Measurements from ENCODE around the gene ADRA2B. TPM values are rescaled to one million over a fixed set of nuclear protein-coding genes. Genes with fewer than 3 reads are reported as not detected.

Gene ADRA2B
- total RNA-seq, 6 donors from 2014 or later, result 0.15 to 1.0 (median 0.31) TPM

DNA sequence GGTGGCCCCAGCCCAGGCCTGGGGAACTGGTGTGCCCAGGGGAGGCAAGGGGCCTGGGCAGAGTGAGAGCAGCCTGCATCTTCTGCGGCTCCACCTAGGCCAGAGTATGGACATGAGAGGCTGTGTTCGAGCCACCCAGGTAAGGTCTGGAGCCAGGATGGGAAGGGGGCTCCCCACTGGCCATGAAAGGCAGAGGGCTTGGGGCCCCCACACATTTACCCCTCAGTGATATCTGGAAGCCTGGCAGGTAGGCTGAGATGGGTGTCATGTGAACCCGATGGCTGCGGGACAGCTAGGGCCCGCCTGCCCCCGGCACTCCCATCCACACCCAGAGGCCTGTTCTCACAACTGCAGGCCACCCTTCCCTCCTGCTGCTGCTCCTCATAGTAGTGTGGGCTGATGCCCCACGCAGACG lies 13.2 kb downstream of the ADRA2B start:
- DNase-seq, result peak in 1 of 2 donors; percentile 8
- no peak overlapping the region for H3K4me3 ChIP-seq
- no peaks in the 10 kb centered on the region for H3K4me1 ChIP-seq
- H3K36me3 ChIP-seq, result no peaks in the 10 kb centered on the region
- peaks cover 6 to 15% (median 7%) of the 10 kb centered on the region in 4 donors for H3K9me3 ChIP-seq
- no peak for ATAC-seq (ENCODE audit: low FRiP score in 2 of 2)
- H3K27me3 ChIP-seq, result no peaks in the 10 kb centered on the region
- 87 to 100% methylated on average over 2 to 8 of the region's 8 CpGs for WGBS, 2 donors
- no peak overlapping the region for H3K27ac ChIP-seq
- TF ChIP-seq POLR2A (IDR thresholded peaks at IDR 0.05), result no peak
- TF ChIP-seq, protein P1, sequence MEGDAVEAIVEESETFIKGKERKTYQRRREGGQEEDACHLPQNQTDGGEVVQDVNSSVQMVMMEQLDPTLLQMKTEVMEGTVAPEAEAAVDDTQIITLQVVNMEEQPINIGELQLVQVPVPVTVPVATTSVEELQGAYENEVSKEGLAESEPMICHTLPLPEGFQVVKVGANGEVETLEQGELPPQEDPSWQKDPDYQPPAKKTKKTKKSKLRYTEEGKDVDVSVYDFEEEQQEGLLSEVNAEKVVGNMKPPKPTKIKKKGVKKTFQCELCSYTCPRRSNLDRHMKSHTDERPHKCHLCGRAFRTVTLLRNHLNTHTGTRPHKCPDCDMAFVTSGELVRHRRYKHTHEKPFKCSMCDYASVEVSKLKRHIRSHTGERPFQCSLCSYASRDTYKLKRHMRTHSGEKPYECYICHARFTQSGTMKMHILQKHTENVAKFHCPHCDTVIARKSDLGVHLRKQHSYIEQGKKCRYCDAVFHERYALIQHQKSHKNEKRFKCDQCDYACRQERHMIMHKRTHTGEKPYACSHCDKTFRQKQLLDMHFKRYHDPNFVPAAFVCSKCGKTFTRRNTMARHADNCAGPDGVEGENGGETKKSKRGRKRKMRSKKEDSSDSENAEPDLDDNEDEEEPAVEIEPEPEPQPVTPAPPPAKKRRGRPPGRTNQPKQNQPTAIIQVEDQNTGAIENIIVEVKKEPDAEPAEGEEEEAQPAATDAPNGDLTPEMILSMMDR (IDR thresholded peaks at IDR 0.05), result no peak
- no peak for TF ChIP-seq EP300 (IDR thresholded peaks at IDR 0.05)
- no peak for TF ChIP-seq POLR2AphosphoS5 (IDR thresholded peaks at IDR 0.05)

DNA sequence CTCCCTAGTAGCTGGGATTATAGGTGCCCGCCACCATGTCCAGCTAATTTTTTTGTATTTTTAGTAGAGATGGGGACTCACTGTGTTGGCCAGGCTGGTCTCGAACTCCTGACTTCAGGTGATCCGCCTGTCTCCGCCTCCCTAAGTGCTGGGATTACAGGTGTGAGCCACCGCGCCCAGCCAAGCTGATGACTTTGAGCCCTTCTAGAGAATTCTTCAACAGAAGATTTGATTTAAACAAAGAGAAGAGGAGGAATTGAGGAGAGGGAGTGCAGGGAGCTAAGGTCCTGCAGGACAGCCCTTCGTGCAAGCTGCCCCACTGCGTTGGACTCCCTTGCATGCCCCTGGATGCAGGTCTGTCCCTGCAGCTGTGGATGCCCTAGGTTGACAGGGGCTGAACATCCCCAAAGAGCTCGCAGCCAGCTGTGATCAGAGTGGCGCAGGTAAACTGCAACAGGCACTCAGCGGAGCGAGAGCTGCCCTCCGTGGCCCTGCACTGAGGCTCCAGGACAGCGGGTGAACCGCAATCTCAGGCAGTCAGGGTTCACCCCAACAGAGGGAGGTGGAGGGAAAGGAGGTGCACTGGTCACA lies 13.7 kb downstream of the ADRA2B start:
- H3K27ac ChIP-seq, result no peak overlapping the region
- H3K36me3 ChIP-seq, result no peaks in the 10 kb centered on the region
- peaks cover 6 to 15% (median 7%) of the 10 kb centered on the region in 4 donors for H3K9me3 ChIP-seq
- ATAC-seq (ENCODE audit: low FRiP score in 2 of 2), result no peak
- no peak overlapping the region for H3K4me3 ChIP-seq
- peak in 1 of 2 donors; percentile 12 for DNase-seq
- WGBS, 2 donors, result 94 to 97% methylated on average over 13 to 15 of the region's 15 CpGs
- no peaks in the 10 kb centered on the region for H3K27me3 ChIP-seq
- H3K4me1 ChIP-seq, result no peaks in the 10 kb centered on the region
- TF ChIP-seq POLR2A (IDR thresholded peaks at IDR 0.05), result no peak

- DNase-seq, result no peak
- TF ChIP-seq POLR2A (IDR thresholded peaks at IDR 0.05), result no peak
- TF ChIP-seq, protein P1 (IDR thresholded peaks at IDR 0.05), result no peak
- no peak for TF ChIP-seq POLR2AphosphoS5 (IDR thresholded peaks at IDR 0.05)
- TF ChIP-seq EP300 (IDR thresholded peaks at IDR 0.05), result no peak
- H3K9me3 ChIP-seq, result peaks cover 6 to 13% (median 7%) of the 10 kb centered on the region in 4 donors
- no peak overlapping the region for H3K27ac ChIP-seq
- H3K27me3 ChIP-seq, result no peaks in the 10 kb centered on the region
- 82 to 84% methylated on average over 3 of the region's 3 CpGs for WGBS, 2 donors
- H3K36me3 ChIP-seq, result no peaks in the 10 kb centered on the region
- no peaks in the 10 kb centered on the region for H3K4me1 ChIP-seq
- no peak for ATAC-seq (ENCODE audit: low FRiP score in 2 of 2)
- H3K4me3 ChIP-seq, result no peak overlapping the region
These were observed 15.5 kb downstream of the ADRA2B start for GRCh38 chr2:96100893-96101304.

DNA sequence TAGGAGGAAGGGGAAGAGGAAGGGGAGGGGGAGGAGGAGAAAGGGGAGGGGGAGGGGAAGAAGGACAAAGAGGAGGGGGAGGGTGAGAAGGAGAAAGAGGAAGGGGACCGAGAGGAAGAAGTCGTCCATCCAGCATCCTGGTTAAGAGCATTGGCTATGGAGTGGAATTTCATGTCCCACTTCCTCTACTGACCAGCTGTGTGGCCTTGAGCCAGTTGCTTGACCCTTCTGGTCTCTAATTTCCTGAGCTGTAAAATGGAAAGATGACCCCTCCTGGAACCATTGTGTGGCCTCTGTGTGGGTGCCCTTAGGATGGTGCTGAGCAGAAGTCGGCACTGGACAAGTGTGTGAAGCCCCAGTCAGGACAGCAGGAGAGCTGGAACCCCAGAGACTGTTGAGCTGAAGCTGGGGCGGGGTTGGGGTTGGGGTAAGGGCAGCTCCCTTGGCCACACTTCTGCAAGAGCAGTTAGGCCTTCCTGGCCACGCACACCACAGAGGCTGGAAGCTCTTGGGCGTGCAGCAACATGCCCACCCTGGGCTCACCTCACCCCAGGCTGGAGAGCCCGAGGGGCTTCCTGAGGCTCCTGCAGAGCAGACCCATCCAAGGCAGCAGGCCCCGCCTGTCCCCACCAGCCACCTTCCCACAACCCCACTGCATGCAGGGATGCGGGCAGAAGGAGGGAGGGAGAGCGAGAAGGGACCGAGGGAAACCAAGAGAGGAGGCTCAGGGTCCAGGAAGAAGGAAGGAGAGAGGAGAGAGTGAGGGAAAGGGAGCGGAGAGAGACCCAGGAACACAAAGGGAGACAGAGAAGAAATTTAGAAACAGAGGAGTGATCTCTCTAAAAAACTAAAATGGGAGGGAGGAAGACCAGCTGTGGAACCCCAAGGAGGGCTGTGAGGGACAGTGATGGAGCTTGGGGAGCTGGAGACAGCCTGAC lies 16.2 kb downstream of the ADRA2B start:
- no peak for TF ChIP-seq EP300 (IDR thresholded peaks at IDR 0.05)
- TF ChIP-seq POLR2A (IDR thresholded peaks at IDR 0.05), result no peak
- TF ChIP-seq, protein P1 (IDR thresholded peaks at IDR 0.05), result no peak
- TF ChIP-seq POLR2AphosphoS5 (IDR thresholded peaks at IDR 0.05), result no peak
- Histone ChIP-seq H3K4me1 (no peaks in the 10 kb centered on the region), H3K36me3 (no peaks in the 10 kb centered on the region), H3K9me3 (peaks cover under 1 to 5% (median 1%) of the 10 kb centered on the region in 4 donors), H3K4me3 (no peak overlapping the region), H3K27ac (no peak overlapping the region), H3K27me3 (no peaks in the 10 kb centered on the region)
- DNase-seq (peak in 1 of 2 donors; percentile 10), ATAC-seq (ENCODE audit: low FRiP score in 2 of 2) (no peak)
- 64 to 73% methylated on average over 11 to 12 of the region's 12 CpGs for WGBS, 2 donors

GRCh38 chr2:96098900-96099590 lies 17.3 kb downstream of the ADRA2B start:
- Histone ChIP-seq H3K4me1 (no peaks in the 10 kb centered on the region), H3K27ac (peak overlapping the region in 2 of 4 donors; percentile 0 to 44), H3K9me3 (no peaks in the 10 kb centered on the region), H3K36me3 (no peaks in the 10 kb centered on the region), H3K4me3 (no peak overlapping the region), H3K27me3 (no peaks in the 10 kb centered on the region)
- TF ChIP-seq POLR2AphosphoS5 (IDR thresholded peaks at IDR 0.05), result peak in 1 of 2 donors; percentile 29
- TF ChIP-seq, protein P1 (IDR thresholded peaks at IDR 0.05), result no peak
- TF ChIP-seq EP300 (IDR thresholded peaks at IDR 0.05), result peak in 1 of 4 donors; percentile 20
- WGBS, 2 donors, result 72 to 74% methylated on average over 9 to 11 of the region's 11 CpGs
- peak in 1 of 2 donors; percentile 12 for DNase-seq
- ATAC-seq (ENCODE audit: low FRiP score in 2 of 2), result no peak

All from upper lobe of left lung (tissue), 6 donors.